ENCODE results near the gene MAT2B. TPM values are rescaled to one million over a fixed set of nuclear protein-coding genes. Genes with fewer than 3 reads are reported as not detected.

The MAT2B gene
- total RNA-seq, 1 donor from 2014 or later = 56.4 TPM

DNA sequence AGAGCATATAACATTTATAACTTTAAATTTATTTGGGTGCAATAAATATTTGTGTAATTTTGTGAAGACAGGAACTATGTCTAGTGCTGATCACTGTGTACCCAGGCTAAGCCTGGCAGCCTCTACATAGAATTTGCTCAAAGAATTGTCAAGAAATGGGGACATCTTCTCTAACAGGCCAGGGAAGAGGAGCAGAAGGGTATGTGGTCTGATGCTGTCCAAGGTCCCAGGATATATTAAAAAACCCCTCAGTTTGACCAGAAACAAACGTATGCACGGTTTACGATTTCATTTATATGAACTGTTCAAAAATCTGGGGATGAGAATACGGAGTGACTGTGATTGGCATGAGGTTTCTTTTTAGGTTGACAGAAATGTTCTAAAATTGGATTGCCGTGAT is 55.9 kb downstream of the MAT2B start:
- DNase-seq (ENCODE audit: extremely low spot score, unreplicated experiment) = no peak
- Mint-ChIP-seq H3K36me3 (no peaks in the 10 kb centered on the region), H3K4me1 (ENCODE audit: unreplicated experiment) (peaks cover 16% of the 10 kb centered on the region), H3K27ac (no peak overlapping the region), H3K9me3 (peaks cover 4% of the 10 kb centered on the region), H3K27me3 (peaks cover 39% of the 10 kb centered on the region), H3K4me3 (no peak overlapping the region)
- no peak for TF ChIP-seq CTCF (conservative IDR thresholded peaks at IDR 0.05)

GRCh38 chr5:163562071-163562470 is 56.7 kb downstream of the MAT2B start:
- Mint-ChIP-seq H3K27me3 (peaks cover 46% of the 10 kb centered on the region), H3K4me3 (no peak overlapping the region), H3K36me3 (no peaks in the 10 kb centered on the region), H3K9me3 (no peaks in the 10 kb centered on the region), H3K27ac (no peak overlapping the region), H3K4me1 (ENCODE audit: unreplicated experiment) (peaks cover 18% of the 10 kb centered on the region)
- TF ChIP-seq CTCF (conservative IDR thresholded peaks at IDR 0.05) = no peak
- DNase-seq (ENCODE audit: extremely low spot score, unreplicated experiment) = no peak

GRCh38 chr5:163563112-163563511 is 57.7 kb downstream of the MAT2B start:
- Mint-ChIP-seq H3K27me3 (peaks cover 57% of the 10 kb centered on the region), H3K9me3 (no peaks in the 10 kb centered on the region), H3K36me3 (no peaks in the 10 kb centered on the region), H3K4me1 (ENCODE audit: unreplicated experiment) (peaks cover 24% of the 10 kb centered on the region), H3K4me3 (no peak overlapping the region), H3K27ac (no peak overlapping the region)
- DNase-seq (ENCODE audit: extremely low spot score, unreplicated experiment) = no peak
- no peak for TF ChIP-seq CTCF (conservative IDR thresholded peaks at IDR 0.05)

DNA sequence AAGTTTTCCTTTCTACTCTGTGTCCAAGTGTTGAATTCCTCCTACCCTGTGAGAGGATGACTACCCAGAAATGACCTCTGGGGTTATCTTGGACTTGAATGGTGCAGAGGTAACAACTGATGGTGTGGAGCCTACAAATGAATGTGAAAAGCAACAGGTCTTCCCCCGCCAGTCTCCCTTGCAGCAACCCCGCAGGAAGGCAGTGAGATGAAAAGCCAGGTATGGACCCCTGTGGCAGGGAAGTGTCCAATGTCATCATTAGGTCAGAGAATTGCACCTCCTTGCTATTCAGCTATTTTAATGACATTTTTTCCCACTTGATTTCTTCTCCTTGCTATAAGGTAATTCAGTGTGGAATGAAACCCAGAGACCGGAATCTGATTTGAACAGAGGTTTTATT is 58.5 kb downstream of the MAT2B start:
- Mint-ChIP-seq H3K36me3 (no peaks in the 10 kb centered on the region), H3K9me3 (no peaks in the 10 kb centered on the region), H3K27me3 (peaks cover 64% of the 10 kb centered on the region), H3K27ac (no peak overlapping the region), H3K4me3 (no peak overlapping the region), H3K4me1 (ENCODE audit: unreplicated experiment) (peaks cover 24% of the 10 kb centered on the region)
- no peak for DNase-seq (ENCODE audit: extremely low spot score, unreplicated experiment)
- TF ChIP-seq CTCF (conservative IDR thresholded peaks at IDR 0.05) = no peak

DNA sequence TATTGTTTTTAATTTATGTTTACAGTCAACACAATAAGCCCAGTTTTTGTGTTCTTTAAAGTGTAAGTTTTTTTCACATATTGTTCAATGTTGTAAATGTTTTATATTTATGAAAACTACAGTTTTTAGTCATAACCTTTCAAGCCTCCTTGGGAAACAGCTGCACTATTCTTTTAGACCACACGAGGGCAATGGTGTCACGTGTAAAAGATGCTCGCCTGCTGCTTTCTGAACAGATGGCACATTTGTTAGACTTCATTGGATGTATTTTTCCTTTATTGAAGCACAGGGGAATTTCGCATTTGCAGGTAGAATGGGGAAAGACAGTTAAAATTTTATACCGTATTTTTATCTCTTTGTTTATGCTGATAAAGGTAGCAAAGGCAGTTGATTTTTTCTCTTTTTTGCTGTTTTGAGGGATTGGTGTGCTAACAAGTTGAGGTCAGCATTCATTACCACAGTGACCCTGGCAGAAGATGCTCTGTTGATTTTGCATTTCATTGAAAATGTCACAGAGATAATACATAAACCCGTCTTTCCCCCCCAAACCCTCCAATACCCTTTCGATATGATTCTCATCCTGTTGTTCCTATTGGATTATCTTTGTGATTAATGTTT is 59.0 kb downstream of the MAT2B start:
- Mint-ChIP-seq H3K27me3 (peaks cover 70% of the 10 kb centered on the region), H3K36me3 (no peaks in the 10 kb centered on the region), H3K4me1 (ENCODE audit: unreplicated experiment) (peaks cover 24% of the 10 kb centered on the region), H3K9me3 (no peaks in the 10 kb centered on the region), H3K4me3 (peak overlapping the region; percentile 13), H3K27ac (no peak overlapping the region)
- TF ChIP-seq CTCF (conservative IDR thresholded peaks at IDR 0.05) = peak; percentile 98
- no peak for DNase-seq (ENCODE audit: extremely low spot score, unreplicated experiment)

DNA sequence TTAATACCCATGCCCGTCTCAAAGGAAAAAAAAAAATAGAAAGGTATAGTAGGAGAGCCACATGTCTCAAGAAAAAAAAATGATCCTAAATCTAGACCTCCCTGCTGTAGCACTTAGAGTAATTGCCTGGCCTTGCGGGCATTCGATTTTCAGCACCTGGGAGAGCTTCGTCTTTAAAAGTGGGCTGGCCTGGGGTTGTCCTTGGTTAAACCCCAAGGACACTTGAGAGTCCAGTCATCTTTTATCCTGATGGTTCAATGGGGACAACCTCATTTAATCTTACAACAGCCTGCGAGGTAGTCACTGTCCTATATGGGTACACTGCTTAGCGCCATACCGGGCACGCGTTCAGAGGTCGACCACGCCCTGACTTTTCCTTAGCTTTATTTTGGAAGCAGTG is 60.1 kb downstream of the MAT2B start:
- peak overlapping the region; percentile 78 for H3K4me3 Mint-ChIP-seq
- no peak for TF ChIP-seq CTCF (conservative IDR thresholded peaks at IDR 0.05)
- no peaks in the 10 kb centered on the region for H3K36me3 Mint-ChIP-seq
- peaks cover 24% of the 10 kb centered on the region for H3K4me1 Mint-ChIP-seq (ENCODE audit: unreplicated experiment)
- no peak overlapping the region for H3K27ac Mint-ChIP-seq
- peaks cover 72% of the 10 kb centered on the region for H3K27me3 Mint-ChIP-seq
- no peak for DNase-seq (ENCODE audit: extremely low spot score, unreplicated experiment)
- no peaks in the 10 kb centered on the region for H3K9me3 Mint-ChIP-seq
